ENCODE results near the gene SLC35A2.

Gene SLC35A2

DNA sequence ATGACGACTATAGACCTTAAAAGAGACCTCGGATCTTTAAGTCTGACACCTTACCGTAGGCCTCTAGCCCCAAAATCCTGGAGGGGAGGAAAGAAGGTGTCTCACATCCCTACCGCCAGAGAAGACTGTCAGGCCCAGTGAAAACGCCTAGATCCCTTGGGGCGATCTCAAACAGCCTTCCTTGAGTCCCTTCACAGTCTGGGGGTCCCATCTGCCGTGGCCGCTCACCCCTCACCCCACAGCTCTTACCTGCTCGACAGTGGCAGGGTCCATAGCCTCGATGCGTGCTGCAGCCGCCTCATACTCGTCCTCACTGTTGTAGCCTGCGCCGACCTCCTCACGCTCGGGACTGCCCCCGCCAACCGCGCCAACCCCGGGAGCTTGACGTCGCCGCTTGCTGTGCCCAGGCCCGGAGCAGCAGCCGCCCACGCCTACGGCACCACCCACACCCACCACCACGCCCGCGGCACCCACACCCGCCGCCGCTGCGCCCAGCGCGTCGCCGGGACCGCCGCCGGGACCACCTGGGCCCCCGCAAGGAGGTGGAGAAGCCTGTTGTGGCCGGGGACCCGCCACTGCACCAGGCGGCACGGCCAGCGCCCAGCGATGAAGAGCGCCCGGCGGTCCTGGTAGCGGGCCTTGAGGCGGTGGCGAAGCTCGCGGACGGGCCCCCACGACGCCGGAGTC is 45.4 kb upstream of the SLC35A2 start:
- no peak for TF ChIP-seq CTCF (IDR thresholded peaks at IDR 0.05)
- Mint-ChIP-seq H3K4me1 (peaks cover 50% of the 10 kb centered on the region), H3K27me3 (ENCODE audit: low read depth, poor library complexity) (peaks cover 3% of the 10 kb centered on the region), H3K36me3 (ENCODE audit: low read depth) (peaks cover 21% of the 10 kb centered on the region), H3K27ac (no peak overlapping the region), H3K9me3 (peaks cover 46% of the 10 kb centered on the region), H3K4me3 (peak overlapping the region; percentile 81)
- DNase-seq, result peak; percentile 31

DNA sequence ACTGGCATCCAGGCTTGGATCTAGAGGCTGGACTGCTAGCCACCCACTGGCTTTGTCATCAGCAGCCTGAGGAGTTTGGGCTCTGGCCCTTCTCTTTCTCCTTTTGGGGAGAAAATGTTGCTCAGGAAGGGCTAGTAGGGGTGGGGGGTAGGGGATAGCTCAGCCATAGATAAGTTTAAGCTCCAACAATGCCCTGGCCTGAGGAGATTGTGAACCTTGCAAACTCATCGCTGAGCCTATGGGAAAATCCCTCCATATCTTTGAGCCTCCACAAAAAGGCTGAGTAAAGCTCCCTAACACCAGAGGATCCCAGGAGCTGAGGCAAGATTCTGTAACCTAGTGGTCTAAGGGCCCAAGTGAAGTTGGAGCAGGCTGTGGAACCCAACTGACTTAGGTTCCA is 37.1 kb upstream of the SLC35A2 start:
- Mint-ChIP-seq H3K36me3 (ENCODE audit: low read depth) (peaks cover 23% of the 10 kb centered on the region), H3K27ac (no peak overlapping the region), H3K27me3 (ENCODE audit: low read depth, poor library complexity) (peaks cover under 1% of the 10 kb centered on the region), H3K4me3 (no peak overlapping the region), H3K9me3 (peaks cover 17% of the 10 kb centered on the region), H3K4me1 (peaks cover 1% of the 10 kb centered on the region)
- DNase-seq, result no peak
- TF ChIP-seq CTCF (IDR thresholded peaks at IDR 0.05), result no peak

DNA sequence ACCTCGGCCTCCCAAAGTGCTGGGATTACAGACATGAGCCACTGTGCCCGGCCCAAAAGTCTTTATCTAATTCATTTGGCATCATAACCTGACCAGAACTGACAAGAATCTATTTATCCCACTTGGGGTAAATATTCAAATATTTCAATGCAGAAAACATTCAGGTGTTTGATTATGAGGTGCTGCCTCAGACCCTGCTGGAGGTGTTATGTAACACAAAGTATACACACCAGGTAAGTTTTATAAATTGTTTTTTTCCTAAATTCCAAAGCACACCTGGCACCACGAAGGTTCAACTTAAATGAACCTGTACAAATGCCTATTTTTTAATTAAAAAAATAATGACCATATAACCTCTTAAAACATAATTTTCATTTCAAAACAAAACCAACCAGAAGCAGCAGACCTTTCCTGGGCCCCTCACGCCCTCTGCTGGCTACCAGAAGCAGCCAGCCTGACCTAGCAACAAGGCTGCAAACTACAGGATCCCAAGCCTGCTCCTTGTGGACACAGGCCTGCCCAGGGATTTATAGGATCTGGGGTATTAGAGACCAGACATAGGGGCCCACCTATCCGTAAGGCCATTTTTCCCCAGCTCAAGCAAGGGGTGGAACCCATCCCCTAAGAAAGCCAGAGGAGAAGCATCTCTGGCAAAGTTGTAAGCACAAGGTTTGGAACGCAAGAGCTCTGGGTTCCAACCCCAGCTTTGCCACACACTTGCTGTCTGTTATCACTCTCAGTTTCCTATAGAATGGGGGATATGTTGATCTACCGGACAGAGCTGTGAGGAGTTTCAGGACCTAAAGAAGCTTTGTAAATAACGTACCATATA is 34.3 kb upstream of the SLC35A2 start:
- Mint-ChIP-seq H3K4me3 (no peak overlapping the region), H3K36me3 (ENCODE audit: low read depth) (peaks cover 29% of the 10 kb centered on the region), H3K9me3 (peaks cover 31% of the 10 kb centered on the region), H3K4me1 (peaks cover 4% of the 10 kb centered on the region), H3K27me3 (ENCODE audit: low read depth, poor library complexity) (peaks cover 3% of the 10 kb centered on the region), H3K27ac (peak overlapping the region; percentile 93)
- DNase-seq, result peak; percentile 40
- peak; percentile 64 for TF ChIP-seq CTCF (IDR thresholded peaks at IDR 0.05)

DNA sequence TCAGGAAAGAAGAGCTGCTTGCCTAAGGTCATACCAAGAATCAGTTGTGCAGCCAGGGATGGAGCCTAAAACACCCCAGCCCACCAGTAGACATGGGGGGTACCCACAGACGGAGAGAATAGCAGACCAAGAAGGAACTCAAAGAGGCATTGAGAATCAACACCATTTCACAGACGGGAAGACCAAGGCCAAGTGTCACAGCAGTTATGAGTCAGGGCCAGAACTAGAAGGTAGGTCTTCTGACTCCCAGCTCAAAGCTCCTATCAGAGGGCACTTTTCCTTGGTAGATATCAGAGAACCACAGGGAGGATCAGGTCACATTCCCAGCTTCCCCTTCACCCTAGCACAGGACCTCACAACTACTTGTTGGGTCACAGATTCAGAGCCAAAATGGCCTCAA is 31.4 kb upstream of the SLC35A2 start:
- no peak for TF ChIP-seq CTCF (IDR thresholded peaks at IDR 0.05)
- peaks cover 39% of the 10 kb centered on the region for H3K9me3 Mint-ChIP-seq
- H3K4me3 Mint-ChIP-seq, result no peak overlapping the region
- H3K27me3 Mint-ChIP-seq (ENCODE audit: low read depth, poor library complexity), result peaks cover 3% of the 10 kb centered on the region
- peaks cover 16% of the 10 kb centered on the region for H3K4me1 Mint-ChIP-seq
- no peak overlapping the region for H3K27ac Mint-ChIP-seq
- no peak for DNase-seq
- H3K36me3 Mint-ChIP-seq (ENCODE audit: low read depth), result peaks cover 30% of the 10 kb centered on the region

DNA sequence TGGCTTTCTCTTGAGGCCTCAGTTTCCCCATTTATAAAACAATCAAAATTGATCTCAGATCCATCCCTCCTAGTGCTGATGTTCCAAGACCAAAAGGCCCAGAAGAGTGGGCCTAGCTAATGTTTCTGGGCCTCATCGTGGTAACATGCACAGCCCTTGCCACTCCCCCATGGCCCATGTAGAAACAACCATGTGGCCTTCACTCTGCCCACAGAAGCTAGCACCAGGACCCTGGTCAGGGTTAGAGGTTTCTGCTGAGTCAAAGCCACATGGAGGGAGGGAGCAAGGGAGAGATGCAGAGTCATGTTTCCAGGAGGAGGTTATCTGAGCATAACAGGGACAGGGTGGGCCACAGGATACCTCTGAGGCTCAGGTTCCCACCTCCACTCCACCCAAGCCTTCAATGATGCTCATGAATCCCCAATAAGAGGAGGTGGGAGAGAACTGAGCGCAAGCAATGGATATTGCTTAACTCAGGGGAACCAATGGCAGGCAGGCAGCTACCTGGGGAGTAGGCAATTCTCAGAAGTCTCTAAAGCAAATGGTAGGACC is 29.0 kb upstream of the SLC35A2 start:
- H3K4me1 Mint-ChIP-seq, result peaks cover 26% of the 10 kb centered on the region
- peaks cover 35% of the 10 kb centered on the region for H3K36me3 Mint-ChIP-seq (ENCODE audit: low read depth)
- no peak overlapping the region for H3K4me3 Mint-ChIP-seq
- DNase-seq, result no peak
- peaks cover 32% of the 10 kb centered on the region for H3K9me3 Mint-ChIP-seq
- TF ChIP-seq CTCF (IDR thresholded peaks at IDR 0.05), result no peak
- H3K27me3 Mint-ChIP-seq (ENCODE audit: low read depth, poor library complexity), result peaks cover 3% of the 10 kb centered on the region
- no peak overlapping the region for H3K27ac Mint-ChIP-seq
